GM10847 (cell line): Measurements from ENCODE around the gene DUT.
A peak's percentile ranks its signal among the peaks of the same experiment; 100 is the strongest.

Experiments
- POLR2A ChIP-seq: IDR thresholded peaks from 2 replicates; pipeline ENCODE4 v1.6.1; 2011; ENCODE audit not compliant: insufficient read length; ENCODE audit errors: extremely low read depth

DUT gene

GRCh38 chr15:48315041-48315440 is 16.2 kb upstream of the DUT start:
- TF ChIP-seq POLR2A, result no peak

- TF ChIP-seq POLR2A, result no peak
These were observed 14.0 kb upstream of the DUT start for GRCh38 chr15:48317221-48317620.

- no peak for TF ChIP-seq POLR2A
These were observed 13.1 kb upstream of the DUT start for GRCh38 chr15:48318131-48318530.

- no peak for TF ChIP-seq POLR2A
These were observed 7.9 kb upstream of the DUT start for GRCh38 chr15:48323294-48323693.

GRCh38 chr15:48324949-48325348 is 6.3 kb upstream of the DUT start:
- TF ChIP-seq POLR2A, result no peak

GRCh38 chr15:48325400-48325799 is 5.8 kb upstream of the DUT start:
- no peak for TF ChIP-seq POLR2A

GRCh38 chr15:48330105-48330785 is 984 bp upstream of the DUT start:
- TF ChIP-seq POLR2A, result no peak

- peak; percentile 8 for TF ChIP-seq POLR2A
These were observed 790 bp downstream of the DUT start for GRCh38 chr15:48331796-48332641.

GRCh38 chr15:48332642-48333034 is 1.4 kb downstream of the DUT start:
- no peak for TF ChIP-seq POLR2A

GRCh38 chr15:48333540-48333939 is 2.3 kb downstream of the DUT start:
- no peak for TF ChIP-seq POLR2A

- TF ChIP-seq POLR2A, result no peak
These were observed 3.0 kb downstream of the DUT start for GRCh38 chr15:48334260-48334659.

GRCh38 chr15:48336940-48337339 is 5.7 kb downstream of the DUT start:
- TF ChIP-seq POLR2A, result no peak

- no peak for TF ChIP-seq POLR2A
These were observed 6.4 kb downstream of the DUT start for GRCh38 chr15:48337607-48338006.

GRCh38 chr15:48340111-48340510 is 8.9 kb downstream of the DUT start:
- no peak for TF ChIP-seq POLR2A

- TF ChIP-seq POLR2A, result no peak
These were observed 12.6 kb downstream of the DUT start for GRCh38 chr15:48343865-48344264.

- no peak for TF ChIP-seq POLR2A
These were observed 14.3 kb downstream of the DUT start for GRCh38 chr15:48345516-48345915.

- no peak for TF ChIP-seq POLR2A
These were observed 21.3 kb downstream of the DUT start for GRCh38 chr15:48352474-48353072.
